ENCODE results near the gene PDGFC. TPM values are rescaled to one million over a fixed set of nuclear protein-coding genes. Genes with fewer than 3 reads are reported as not detected.

PDGFC gene
- polyA plus RNA-seq, 1 experiment: 72.7 TPM

DNA sequence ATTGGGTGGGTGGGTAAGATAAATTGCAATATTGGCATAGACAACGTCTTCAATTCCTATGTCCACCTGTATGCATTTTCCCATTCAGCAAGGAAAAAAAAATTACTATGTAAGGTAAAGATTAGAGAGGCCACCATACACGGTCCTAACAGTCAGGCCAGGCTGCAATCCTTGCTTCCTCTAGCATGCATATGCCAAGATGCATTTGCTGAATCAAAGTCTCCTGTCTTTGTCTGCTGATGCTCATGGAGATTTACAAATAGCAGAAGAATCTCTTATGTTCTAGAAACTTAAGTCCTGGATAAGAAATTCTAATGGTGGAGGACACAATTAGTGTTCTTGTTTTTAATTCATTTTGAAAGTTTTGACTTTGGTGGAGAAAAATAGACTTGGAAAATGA lies 206.8 kb downstream of the PDGFC start:
- Histone ChIP-seq H3K27ac (ENCODE audit: low read depth, low read length) (no peak overlapping the region), H3K4me3 (ENCODE audit: low read depth, low read length) (no peak overlapping the region), H3K9me3 (ENCODE audit: control insufficient read depth, insufficient read depth, low read length) (no peaks in the 10 kb centered on the region), H3K27me3 (ENCODE audit: control insufficient read depth, insufficient read depth, low read length) (no peaks in the 10 kb centered on the region)
- no peak for TF ChIP-seq CTCF (IDR thresholded peaks at IDR 0.05; ENCODE audit: low read depth, low read length)
- no peak for DNase-seq (ENCODE audit: low read depth, low spot score)
- ChIA-PET CTCF (no interaction called here), POLR2A (no interaction called here)

DNA sequence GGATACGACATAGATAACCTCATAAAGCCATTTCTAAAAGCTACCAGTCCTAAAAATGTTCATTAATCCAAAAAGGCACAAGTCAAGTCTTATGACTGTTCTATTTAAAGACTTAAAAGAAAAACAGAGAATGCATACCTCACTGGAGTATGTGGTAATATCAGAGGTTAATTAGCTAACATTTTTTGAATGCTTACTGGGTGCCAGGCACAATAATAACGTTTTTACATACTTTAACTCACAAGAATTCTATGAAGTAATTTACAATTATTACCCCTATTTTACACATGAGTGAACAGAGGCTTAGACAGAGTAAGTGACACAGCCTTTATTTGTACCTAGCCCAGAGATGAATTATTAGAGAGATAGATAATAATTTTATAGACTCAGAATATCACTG lies 207.5 kb downstream of the PDGFC start:
- ChIA-PET POLR2A (no interaction called here), CTCF (interaction anchor here (0.5 kb wide), 1 partner anchor 90 kb away, joined by 3 read pairs; no protein-coding TSS in a partner anchor)
- Histone ChIP-seq H3K27me3 (ENCODE audit: control insufficient read depth, insufficient read depth, low read length) (no peaks in the 10 kb centered on the region), H3K9me3 (ENCODE audit: control insufficient read depth, insufficient read depth, low read length) (no peaks in the 10 kb centered on the region), H3K27ac (ENCODE audit: low read depth, low read length) (no peak overlapping the region), H3K4me3 (ENCODE audit: low read depth, low read length) (no peak overlapping the region)
- DNase-seq (ENCODE audit: low read depth, low spot score): no peak
- TF ChIP-seq CTCF (IDR thresholded peaks at IDR 0.05; ENCODE audit: low read depth, low read length): no peak

DNA sequence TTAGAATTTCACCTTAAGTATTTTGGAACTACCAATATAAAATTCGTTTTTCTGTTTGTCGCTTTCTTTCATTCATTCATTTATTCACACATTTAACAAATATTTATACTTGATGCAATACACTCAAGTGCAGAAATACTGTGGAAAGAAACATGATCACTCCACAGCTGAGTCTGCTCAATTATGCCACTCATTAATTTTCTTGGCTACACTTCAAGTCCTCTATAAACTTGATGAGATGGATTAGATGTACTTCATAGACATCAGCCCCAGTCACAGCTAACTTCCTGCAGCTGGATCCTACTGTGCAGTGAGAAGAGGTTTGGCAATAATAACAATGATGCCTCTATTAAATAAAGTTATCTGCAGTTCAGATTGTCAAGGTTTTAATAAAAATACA lies 208.1 kb downstream of the PDGFC start:
- no peak overlapping the region for H3K27ac ChIP-seq (ENCODE audit: low read depth, low read length)
- no peak for DNase-seq (ENCODE audit: low read depth, low spot score)
- no peak overlapping the region for H3K4me3 ChIP-seq (ENCODE audit: low read depth, low read length)
- H3K27me3 ChIP-seq (ENCODE audit: control insufficient read depth, insufficient read depth, low read length): no peaks in the 10 kb centered on the region
- POLR2A ChIA-PET: no interaction called here
- TF ChIP-seq CTCF (IDR thresholded peaks at IDR 0.05; ENCODE audit: low read depth, low read length): no peak
- H3K9me3 ChIP-seq (ENCODE audit: control insufficient read depth, insufficient read depth, low read length): no peaks in the 10 kb centered on the region
- CTCF ChIA-PET: interaction anchor here (0.5 kb wide), 1 partner anchor 89 kb away, joined by 3 read pairs; no protein-coding TSS in a partner anchor

DNA sequence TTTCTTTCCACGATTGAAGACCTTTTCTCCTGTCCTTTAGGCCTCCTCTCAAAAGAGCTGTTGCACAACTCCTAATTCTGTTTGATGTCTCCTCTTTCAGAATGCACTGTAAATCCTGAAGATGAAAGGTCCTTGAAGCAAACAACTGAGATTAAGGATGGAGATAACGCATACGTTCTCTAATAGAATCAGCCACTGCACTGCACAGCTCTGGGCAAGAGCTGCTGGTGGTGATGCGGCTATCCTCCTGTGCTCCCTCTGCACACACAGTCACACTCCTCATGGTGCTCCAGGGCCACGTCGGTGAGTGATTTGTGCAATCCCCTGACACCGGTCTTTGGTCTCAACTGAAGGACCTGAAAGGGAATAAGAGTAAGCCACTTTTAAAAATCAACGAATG lies 208.7 kb downstream of the PDGFC start:
- no peak overlapping the region for H3K4me3 ChIP-seq (ENCODE audit: low read depth, low read length)
- ChIA-PET POLR2A (no interaction called here), CTCF (no interaction called here)
- no peak for TF ChIP-seq CTCF (IDR thresholded peaks at IDR 0.05; ENCODE audit: low read depth, low read length)
- no peak overlapping the region for H3K27ac ChIP-seq (ENCODE audit: low read depth, low read length)
- H3K9me3 ChIP-seq (ENCODE audit: control insufficient read depth, insufficient read depth, low read length): no peaks in the 10 kb centered on the region
- no peaks in the 10 kb centered on the region for H3K27me3 ChIP-seq (ENCODE audit: control insufficient read depth, insufficient read depth, low read length)
- DNase-seq (ENCODE audit: low read depth, low spot score): no peak

GRCh38 chr4:156756118-156756517 lies 215.5 kb downstream of the PDGFC start:
- DNase-seq (ENCODE audit: low read depth, low spot score): no peak
- no peak overlapping the region for H3K27ac ChIP-seq (ENCODE audit: low read depth, low read length)
- TF ChIP-seq CTCF (IDR thresholded peaks at IDR 0.05; ENCODE audit: low read depth, low read length): no peak
- H3K27me3 ChIP-seq (ENCODE audit: control insufficient read depth, insufficient read depth, low read length): no peaks in the 10 kb centered on the region
- no peak overlapping the region for H3K4me3 ChIP-seq (ENCODE audit: low read depth, low read length)
- CTCF ChIA-PET: no interaction called here
- H3K9me3 ChIP-seq (ENCODE audit: control insufficient read depth, insufficient read depth, low read length): no peaks in the 10 kb centered on the region
- POLR2A ChIA-PET: no interaction called here
